ENCODE results near the gene IFNA10.
"Not testable (repeated sequence)": the region's sequence is repeated elsewhere in the genome, so short reads cannot be mapped to it uniquely, and the experiment has no call there.

Gene IFNA10

DNA sequence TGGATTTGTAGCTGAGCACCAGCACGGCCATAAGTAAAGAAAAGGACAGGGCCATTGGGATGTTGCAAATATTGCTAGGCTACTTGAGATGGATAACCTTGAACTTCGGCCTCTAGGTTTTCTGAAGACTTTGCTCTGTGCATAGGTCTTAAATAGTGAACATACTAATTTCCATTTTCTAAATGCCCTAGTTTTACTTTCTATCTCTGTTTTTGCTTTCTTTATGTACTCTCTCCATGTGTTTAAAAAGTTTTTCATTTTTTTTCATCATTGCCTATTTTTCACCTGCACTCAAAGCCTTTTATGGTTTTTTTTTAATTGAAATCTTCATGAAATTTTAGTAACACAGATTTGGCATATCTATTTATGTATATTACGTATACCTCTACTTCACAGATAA is at the start of gene IFNA10:
IFNA10 (minus strand) TSS at position 101 of the 400 bp plus-strand sequence; CDS start at position 55, 46 bp downstream.
- DNase-seq = not testable (repeated sequence)

DNA sequence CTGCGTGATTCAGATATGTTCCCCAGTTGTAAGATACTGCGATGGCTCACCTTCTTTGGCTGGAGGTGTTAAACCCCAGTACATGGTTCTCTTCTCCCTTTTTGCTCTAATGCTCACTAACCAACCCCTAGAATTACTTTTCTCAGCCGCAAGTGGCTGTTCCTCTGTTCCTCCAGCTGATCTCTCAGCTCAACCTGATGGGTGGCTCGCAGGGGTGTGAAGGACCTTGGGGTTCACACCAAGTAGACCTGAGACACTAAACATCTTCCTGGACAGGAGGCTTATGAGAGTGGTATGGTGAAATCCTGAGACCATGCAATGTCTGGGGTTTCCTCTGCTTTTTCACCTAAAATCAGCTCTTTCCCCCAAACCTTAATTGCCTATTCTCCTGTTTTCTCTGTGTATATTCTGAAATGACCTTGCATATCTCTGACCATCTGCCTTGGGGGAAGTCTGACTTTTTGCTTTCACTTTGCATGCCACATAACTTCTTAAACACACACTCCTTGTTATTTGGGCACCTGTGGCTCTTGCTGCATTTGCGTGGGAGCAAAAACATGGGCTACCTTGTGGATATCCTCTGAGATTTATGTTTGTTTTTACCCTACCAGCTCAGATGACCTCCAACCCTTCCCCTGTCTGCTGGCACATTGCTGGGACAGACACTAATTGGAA is 48.7 kb upstream of the IFNA10 start:
- DNase-seq = no peak

DNA sequence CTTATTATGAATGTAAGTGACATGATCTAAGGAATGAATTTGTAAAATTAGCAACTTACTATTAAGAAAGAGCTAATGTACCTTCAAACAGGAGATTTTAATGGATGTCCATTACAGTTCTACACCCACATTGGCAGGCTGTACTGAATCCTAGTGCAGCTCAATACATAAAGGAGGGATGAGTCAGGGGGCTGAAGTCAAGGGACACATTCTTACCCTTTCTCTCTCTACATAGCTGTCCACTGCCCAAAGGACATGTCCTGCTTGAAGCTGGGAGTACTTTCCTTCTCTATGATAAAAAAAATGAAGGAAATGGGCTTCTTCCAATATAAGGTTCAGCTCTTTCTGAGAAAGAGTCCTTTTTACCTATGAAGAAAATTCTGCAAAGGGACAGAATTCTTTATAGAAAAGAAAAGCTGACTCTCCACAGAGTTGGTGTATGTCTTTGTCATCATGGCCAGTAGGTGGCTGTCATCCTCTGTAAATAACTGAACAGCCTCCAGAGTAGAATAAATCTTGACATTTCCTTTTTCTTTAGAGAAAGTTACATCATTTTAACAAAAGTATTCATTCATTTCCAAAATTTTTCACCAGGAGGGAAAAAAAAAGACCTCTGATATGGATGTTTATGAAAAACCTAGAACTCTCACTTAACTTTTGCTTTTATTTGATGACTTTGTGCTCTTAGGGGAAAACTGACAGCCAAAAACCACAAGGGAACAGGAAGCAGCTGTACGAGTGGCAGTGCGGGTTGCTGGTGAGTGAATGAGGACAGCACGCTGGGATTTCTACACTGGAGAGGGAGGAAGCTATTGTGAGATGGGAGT is 46.0 kb upstream of the IFNA10 start:
- peak; percentile 78 for DNase-seq

DNA sequence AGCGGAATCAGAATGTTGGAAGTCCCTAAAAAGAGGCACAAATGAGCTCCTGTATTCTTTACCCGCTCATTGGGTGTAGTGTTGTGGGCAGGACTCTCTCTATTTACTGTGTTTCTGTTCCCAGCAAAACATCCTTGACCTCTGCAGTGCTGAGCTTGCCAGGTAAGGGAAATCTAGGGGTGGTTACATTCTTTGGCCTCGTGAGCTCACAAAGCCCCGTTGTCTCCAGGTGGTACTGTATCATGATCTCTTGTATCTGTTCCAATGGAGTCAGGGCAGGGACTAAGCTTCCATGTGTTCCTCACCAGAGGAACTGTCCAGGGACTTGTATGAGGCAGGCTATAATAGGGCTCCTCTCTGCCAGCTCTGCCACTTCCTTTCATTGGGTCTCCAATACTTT is 44.7 kb upstream of the IFNA10 start:
- no peak for DNase-seq

- DNase-seq = no peak
Observed at GRCh38 chr9:21251190-21251589, 44.2 kb upstream of the IFNA10 start.

DNA sequence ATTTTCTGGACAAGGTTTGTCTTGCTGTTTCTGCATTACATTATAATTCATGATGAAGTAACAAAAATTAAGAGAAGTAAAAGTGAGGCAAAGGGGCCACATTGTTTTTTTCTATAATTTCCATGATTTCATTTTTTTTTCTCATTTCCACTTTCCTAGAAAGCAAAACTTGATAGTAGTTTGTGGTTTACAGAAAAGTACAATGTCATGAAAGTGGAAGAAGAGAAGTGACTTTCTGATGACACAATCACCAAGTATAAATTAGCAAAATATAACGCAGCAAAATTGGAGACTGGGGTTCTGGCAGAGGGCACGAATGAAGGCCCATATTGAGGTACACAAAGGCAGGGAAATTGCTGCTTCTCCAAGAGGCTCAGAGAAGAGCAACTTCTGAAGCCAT is 37.9 kb upstream of the IFNA10 start:
- no peak for DNase-seq

DNA sequence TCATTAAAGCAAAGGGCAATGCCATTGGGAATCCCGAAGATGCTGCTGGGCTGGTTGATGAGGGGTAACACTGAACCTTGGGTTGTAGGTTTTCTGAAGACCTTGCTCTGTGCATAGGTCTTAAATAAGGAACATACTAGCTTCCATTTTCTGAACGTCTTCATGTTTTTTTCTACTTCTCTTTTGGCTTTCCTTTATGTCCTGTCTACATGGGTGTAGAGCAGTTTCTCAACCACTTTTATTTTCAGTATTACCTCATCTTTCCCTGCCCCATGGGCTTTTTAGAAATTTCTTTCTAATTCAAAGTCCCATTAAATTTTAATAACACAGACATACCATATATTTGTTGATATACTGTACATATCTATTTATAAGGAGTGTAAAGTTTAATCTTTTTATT is 33.0 kb upstream of the IFNA10 start, which contains the start of gene IFNA14:
IFNA14 (minus strand) TSS at position 95 of the 400 bp plus-strand sequence; CDS start at position 25, 70 bp downstream.
- DNase-seq = no peak

GRCh38 chr9:21236360-21236714 is 29.4 kb upstream of the IFNA10 start:
- DNase-seq = not testable (repeated sequence)

- DNase-seq = peak; percentile 44
Observed at GRCh38 chr9:21235468-21236359, 28.8 kb upstream of the IFNA10 start.

DNA sequence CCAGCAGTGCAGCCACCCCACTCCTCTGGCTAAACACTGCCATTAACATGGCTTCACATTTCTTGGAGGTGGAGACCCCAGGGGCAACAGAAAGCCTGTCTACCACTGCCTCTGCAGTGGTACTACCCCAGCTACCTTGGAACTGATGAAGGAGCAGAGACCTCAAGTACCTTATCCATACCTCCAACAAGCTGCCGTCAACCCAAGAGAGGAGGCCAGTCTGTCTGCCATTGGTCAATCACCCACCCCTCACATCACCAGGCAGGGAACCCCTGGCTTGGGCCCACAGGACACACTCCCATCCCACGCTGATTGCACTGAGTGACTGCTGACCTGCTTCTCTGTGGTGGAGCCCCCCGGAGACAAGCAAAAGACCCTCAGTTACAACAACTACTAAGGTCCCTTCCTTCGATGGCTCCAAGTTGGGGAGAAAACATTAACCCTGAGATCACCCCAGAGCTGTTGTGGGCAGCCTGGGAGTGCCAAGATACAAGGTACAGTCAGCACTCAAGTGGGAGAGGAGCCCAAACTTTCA is 27.3 kb upstream of the IFNA10 start:
- DNase-seq = no peak

GRCh38 chr9:21233258-21233657 is 26.3 kb upstream of the IFNA10 start:
- no peak for DNase-seq

DNA sequence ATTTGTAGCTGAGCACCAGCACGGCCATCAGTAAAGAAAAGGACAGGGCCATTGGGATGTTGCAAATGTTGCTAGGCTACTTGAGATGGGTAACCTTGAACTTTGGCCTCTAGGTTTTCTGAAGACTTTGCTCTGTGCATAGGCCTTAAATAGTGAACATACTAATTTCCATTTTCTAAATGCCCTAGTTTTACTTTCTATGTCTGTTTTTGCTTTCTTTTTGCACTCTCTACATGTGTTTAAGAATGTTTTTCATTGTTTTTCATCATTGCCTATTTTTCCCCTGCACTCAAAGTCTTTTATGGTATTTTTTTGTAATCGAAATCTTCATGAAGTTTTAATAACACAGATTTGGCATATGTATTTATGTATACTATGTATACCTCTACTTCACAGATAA is 21.2 kb upstream of the IFNA10 start, which contains the start of gene IFNA17:
IFNA17 (minus strand) TSS at position 101 of the 400 bp plus-strand sequence; CDS start at position 52, 49 bp downstream.
- no peak for DNase-seq

GRCh38 chr9:21217211-21217610 is 10.3 kb upstream of the IFNA10 start, which contains the start of gene IFNA16:
TSS of gene IFNA16 (minus strand) at chr9:21217311. CDS start at chr9:21217305, 6 bp downstream.
- DNase-seq = not testable (repeated sequence)

DNA sequence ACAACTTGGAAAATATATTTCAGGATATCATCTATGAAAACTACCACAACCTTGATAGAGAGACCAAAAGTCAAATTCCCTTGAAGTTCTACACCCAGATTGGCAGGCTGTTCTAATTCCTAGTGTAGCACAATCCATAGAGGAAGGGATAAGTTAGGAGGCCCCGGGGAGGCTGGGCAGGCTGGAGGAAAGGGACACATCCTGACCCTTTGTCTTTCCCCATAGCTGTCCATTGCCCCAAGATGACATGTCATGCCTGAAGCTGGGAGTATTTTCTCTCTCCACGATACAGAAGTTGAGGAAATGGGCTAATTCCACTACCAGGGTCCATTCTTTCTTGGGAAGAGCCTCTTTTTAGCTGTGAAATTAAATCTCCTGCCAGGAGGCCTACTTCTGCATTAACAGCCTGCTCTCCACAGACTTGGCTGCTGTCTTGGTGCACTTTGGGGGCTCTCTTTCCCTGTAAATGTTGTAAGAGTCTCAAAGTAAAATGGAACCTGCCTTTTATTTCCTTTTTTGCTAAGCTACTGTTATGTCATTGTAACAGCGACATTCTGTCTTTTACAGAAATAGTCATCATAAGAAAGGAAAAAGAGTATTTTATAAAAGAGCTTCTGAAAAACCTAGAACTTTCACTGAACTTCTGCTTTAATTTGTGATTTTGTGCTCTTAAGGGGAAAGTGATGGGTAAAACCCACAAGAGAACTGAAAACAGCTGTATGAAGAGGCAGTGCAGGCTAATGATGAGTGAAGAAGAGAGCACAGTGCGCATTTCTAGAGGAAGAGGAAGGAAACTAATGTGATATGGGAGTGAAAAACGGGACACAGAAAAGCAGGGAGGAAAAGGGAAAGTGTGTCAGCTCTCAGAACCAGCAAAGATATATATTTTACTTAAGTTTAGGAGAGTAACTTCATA is 6.7 kb upstream of the IFNA10 start:
- DNase-seq = not testable (repeated sequence)

DNA sequence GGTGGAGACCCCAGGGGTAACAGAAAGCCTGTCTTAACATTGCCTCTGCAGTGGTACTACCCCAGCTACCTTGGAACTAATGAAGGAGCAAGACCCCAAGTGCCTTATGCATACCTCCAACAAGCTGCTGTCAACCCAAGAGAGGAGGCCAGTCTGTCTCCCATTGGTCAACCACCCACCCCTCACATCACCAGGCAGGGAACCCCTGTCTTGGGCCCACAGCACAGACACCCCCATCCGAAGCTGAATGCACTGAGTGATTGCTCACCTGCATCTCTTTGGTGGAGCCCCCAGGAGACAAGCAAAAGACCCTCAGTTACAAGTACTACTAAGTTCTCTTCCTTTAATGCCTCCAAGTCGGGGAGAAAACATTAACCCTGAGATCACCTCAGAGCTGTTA is 5.2 kb upstream of the IFNA10 start:
- DNase-seq = not testable (repeated sequence)

DNA sequence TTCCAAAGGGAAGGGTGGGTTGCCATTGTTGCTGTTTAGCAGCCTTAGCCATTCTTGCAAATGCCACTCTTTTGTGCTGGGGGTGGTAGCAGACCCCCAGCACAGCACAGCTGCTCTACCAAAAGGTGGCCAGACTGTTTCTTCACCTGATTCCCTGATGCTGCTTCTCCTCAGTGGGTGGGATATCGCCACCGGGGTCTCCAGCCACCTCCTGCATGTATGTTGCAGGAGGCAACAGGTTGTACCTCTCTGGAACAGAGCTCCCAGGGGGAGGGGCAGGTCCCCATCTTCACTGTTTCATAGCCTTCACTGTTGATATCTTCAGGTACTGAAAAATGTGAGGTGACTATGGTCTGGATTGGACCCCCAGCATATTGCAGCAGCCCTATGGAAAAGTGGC is 3.8 kb upstream of the IFNA10 start:
- not testable (repeated sequence) for DNase-seq

GRCh38 chr9:21210311-21210710 is 3.4 kb upstream of the IFNA10 start:
- DNase-seq = no peak

DNA sequence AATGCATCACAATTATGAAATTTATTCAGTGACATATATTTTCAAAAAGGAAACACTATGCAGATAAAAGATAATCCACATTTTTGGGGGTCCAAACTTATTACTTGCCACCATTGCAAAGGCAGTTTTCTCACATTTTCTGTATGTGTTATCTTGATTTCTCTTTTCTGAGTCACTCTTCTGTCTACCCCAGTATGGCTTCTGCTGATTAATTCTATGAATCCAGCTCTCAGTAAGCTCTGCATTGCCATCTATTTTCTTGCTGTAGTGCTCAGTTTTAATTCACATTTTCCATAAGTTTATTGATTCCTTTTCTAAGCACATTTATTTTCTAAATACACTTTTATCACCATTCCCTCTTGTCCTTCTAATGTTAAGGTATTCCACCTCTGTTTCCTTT is 1.7 kb downstream of the IFNA10 start:
- DNase-seq = no peak

GRCh38 chr9:21202105-21202504 is 4.8 kb downstream of the IFNA10 start, which contains the start of gene IFNA7:
TSS of gene IFNA7 (minus strand) at chr9:21202205. CDS start at chr9:21202165, 40 bp downstream.
- not testable (repeated sequence) for DNase-seq

- DNase-seq = not testable (repeated sequence)
Observed at GRCh38 chr9:21194867-21195776, 11.8 kb downstream of the IFNA10 start.
